Upper lobe of left lung (tissue), 6 donors: ENCODE results near the gene DCAF8L2. TPM values are rescaled to one million over a fixed set of nuclear protein-coding genes. Genes with fewer than 3 reads are reported as not detected.

Source experiments
- ATAC-seq, 2 donors: fragments of 200-7000 bp; cut with Tn5 transposase; one replicate each; pipeline ENCODE4 v1.9.1; 2022; ENCODE audit warnings: mild to moderate bottlenecking in 2 of 2, moderate library complexity in 2 of 2; ENCODE audit not compliant: low FRiP score in 2 of 2
- DNase-seq, 2 donors: peaks; one replicate each; pipeline ENCODE4 v3.0.0-alpha.2; 2019 to 2020
- H3K27ac ChIP-seq, 4 donors: fragments of 200-600 bp; sonication (generic); one replicate each; pipeline ENCODE4 v1.5.1; 2016 to 2019
- H3K27me3 ChIP-seq, 4 donors: fragments of 200-600 bp; sonication (generic); one replicate each; pipeline ENCODE4 v1.5.1; 2017 to 2019
- H3K36me3 ChIP-seq, 4 donors: fragments of 200-600 bp; sonication (generic); one replicate each; pipeline ENCODE4 v1.5.1; 2016 to 2019
- H3K4me1 ChIP-seq, 4 donors: fragments of 200-600 bp; sonication (generic); one replicate each; pipeline ENCODE4 v1.5.1; 2018 to 2019
- H3K4me3 ChIP-seq, 4 donors: fragments of 200-600 bp; sonication (generic); one replicate each; pipeline ENCODE4 v1.5.1; 2017 to 2019; ENCODE audit warnings: mild to moderate bottlenecking in 2 of 4, moderate library complexity in 1 of 4
- H3K9me3 ChIP-seq, 4 donors: fragments of 200-600 bp; sonication (generic); one replicate each; pipeline ENCODE4 v1.5.1; 2018 to 2019
- EP300 ChIP-seq, 4 donors: sonication (generic); formaldehyde crosslinking; IDR thresholded peaks; one replicate each; pipeline ENCODE4 v1.5.1; 2017; ENCODE audit warnings: antibody characterized with exemption in 4 of 4, control low read depth in 2 of 4
- POLR2A ChIP-seq, 4 donors: fragments of 450-650 bp; IDR thresholded peaks; one replicate each; pipeline ENCODE4 v1.5.1; 2016 to 2017; ENCODE audit warnings: antibody characterized with exemption in 4 of 4, mild to moderate bottlenecking in 2 of 4
- POLR2AphosphoS5 ChIP-seq, 2 donors: sonication (generic); formaldehyde crosslinking; IDR thresholded peaks; one replicate each; pipeline ENCODE4 v1.5.1; 2017; ENCODE audit warnings: antibody characterized with exemption in 2 of 2
- WGBS, 2 donors: methylation state at CpG; one replicate each; pipeline ENCODE4 v1.1.5; 2017 to 2018; 5-methylcytosine and 5-hydroxymethylcytosine counted together
- total RNA-seq, 6 donors: library from RNA; depleted of rRNA in 4 of 6; stranded (reverse); fragments of >200 nt in 4 of 6; gene quantifications; one replicate each; pipeline versions ENCODE4 v1.1.0 to v1.2.1, GENCODE V29; 2016 to 2021
- TF ChIP-seq, protein P1 (sequence below), 6 experiments: fragments of 450-650 bp in 4 of 6; fragments of 200-600 bp in 2 of 6; sonication (generic) in 2 of 6; IDR thresholded peaks; one replicate each; pipeline ENCODE4 v1.5.1; 2016 to 2019; ENCODE audit warnings: antibody characterized with exemption in 6 of 6
- donor health status: DM: no; HTN: no; CAD: no; lungs with moderate emphysema.
- donor health status: DM: no; HTN: yes; CAD: no; lungs with severe emphysema.

Gene DCAF8L2
- total RNA-seq, 6 donors from 2014 or later: not detected

DNA sequence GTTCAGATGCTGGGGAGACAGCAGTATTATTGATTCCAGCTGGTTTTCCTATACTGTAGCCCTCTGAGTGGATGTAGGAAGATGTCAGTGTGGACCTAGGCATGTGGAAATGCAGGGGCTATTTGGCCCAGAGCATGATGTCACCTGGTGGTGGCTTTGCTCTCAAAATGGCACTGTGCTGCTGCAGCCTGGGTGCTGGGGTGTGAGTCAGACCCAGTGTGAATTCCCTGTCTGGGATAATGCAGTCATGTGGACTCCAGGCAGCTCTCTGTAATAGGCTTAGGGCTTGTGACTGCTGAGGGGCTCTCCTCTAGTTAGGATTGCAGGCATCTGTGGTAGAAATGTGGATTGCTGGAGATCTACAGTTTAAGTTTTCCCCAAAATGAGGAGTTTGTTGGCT, 70.7 kb downstream of the DCAF8L2 start:
- no peak overlapping the region for H3K4me3 ChIP-seq
- no peak for DNase-seq
- H3K9me3 ChIP-seq: no peaks in the 10 kb centered on the region
- no peak overlapping the region for H3K27ac ChIP-seq
- TF ChIP-seq, protein P1, sequence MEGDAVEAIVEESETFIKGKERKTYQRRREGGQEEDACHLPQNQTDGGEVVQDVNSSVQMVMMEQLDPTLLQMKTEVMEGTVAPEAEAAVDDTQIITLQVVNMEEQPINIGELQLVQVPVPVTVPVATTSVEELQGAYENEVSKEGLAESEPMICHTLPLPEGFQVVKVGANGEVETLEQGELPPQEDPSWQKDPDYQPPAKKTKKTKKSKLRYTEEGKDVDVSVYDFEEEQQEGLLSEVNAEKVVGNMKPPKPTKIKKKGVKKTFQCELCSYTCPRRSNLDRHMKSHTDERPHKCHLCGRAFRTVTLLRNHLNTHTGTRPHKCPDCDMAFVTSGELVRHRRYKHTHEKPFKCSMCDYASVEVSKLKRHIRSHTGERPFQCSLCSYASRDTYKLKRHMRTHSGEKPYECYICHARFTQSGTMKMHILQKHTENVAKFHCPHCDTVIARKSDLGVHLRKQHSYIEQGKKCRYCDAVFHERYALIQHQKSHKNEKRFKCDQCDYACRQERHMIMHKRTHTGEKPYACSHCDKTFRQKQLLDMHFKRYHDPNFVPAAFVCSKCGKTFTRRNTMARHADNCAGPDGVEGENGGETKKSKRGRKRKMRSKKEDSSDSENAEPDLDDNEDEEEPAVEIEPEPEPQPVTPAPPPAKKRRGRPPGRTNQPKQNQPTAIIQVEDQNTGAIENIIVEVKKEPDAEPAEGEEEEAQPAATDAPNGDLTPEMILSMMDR (IDR thresholded peaks at IDR 0.05): no peak
- TF ChIP-seq POLR2AphosphoS5 (IDR thresholded peaks at IDR 0.05) (no peak), POLR2A (IDR thresholded peaks at IDR 0.05) (no peak), EP300 (IDR thresholded peaks at IDR 0.05) (no peak)
- no peaks in the 10 kb centered on the region for H3K36me3 ChIP-seq
- H3K4me1 ChIP-seq: no peaks in the 10 kb centered on the region
- H3K27me3 ChIP-seq: no peaks in the 10 kb centered on the region
- ATAC-seq: no peak

DNA sequence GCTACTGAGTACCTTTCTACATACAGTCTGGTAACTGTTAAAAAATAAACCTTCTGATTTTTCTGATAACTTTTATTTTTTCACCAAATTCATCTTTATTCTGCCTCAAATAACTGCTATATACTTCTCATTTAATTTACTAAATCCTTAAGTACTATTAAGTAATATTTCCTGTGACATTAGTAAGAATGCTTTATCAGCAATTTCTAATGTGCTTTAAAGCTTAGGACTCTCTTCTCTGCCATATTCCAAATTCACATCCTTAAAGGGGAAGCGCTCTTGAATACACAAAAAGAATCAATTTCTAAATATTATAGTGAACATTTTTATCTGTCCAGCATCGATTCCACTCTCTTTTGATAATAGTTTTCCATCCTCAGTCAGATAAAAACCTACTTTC, 81.1 kb downstream of the DCAF8L2 start:
- DNase-seq: no peak
- no peaks in the 10 kb centered on the region for H3K27me3 ChIP-seq
- ATAC-seq: no peak
- no peak overlapping the region for H3K27ac ChIP-seq
- no peaks in the 10 kb centered on the region for H3K4me1 ChIP-seq
- no peaks in the 10 kb centered on the region for H3K9me3 ChIP-seq
- H3K36me3 ChIP-seq: no peaks in the 10 kb centered on the region
- no peak overlapping the region for H3K4me3 ChIP-seq
- 55 to 78% methylated on average over 2 of the region's 2 CpGs for WGBS, 2 donors
- no peak for TF ChIP-seq POLR2AphosphoS5 (IDR thresholded peaks at IDR 0.05)
- TF ChIP-seq, protein P1 (IDR thresholded peaks at IDR 0.05): no peak

DNA sequence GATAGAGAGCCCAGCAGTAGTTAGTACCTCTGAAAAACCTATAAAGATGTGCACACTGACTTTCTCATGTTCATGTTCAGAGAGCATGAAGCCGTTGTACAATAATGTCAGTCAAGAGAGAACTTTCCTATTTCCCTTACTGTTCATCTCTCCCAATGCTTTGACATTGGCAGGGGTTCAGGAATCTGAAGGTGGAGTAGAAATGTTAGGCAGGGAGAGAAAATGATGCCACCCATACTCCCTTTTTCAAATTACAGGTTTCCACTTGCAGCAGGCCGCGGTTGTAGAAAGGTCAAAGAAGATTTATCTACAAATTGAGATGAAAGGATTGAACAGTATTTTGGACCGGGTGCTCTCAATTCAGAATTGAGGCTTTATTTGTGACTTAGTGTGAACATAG, 84.3 kb downstream of the DCAF8L2 start:
- Histone ChIP-seq H3K4me3 (no peak overlapping the region), H3K36me3 (no peaks in the 10 kb centered on the region), H3K27me3 (no peaks in the 10 kb centered on the region), H3K4me1 (no peaks in the 10 kb centered on the region), H3K9me3 (no peaks in the 10 kb centered on the region), H3K27ac (no peak overlapping the region)
- no peak for DNase-seq
- no peak for TF ChIP-seq POLR2AphosphoS5 (IDR thresholded peaks at IDR 0.05)
- no peak for TF ChIP-seq POLR2A (IDR thresholded peaks at IDR 0.05)
- no peak for TF ChIP-seq EP300 (IDR thresholded peaks at IDR 0.05)
- TF ChIP-seq, protein P1 (IDR thresholded peaks at IDR 0.05): no peak
- WGBS, 2 donors: 84 to 91% methylated on average over 4 of the region's 4 CpGs
- ATAC-seq: no peak

DNA sequence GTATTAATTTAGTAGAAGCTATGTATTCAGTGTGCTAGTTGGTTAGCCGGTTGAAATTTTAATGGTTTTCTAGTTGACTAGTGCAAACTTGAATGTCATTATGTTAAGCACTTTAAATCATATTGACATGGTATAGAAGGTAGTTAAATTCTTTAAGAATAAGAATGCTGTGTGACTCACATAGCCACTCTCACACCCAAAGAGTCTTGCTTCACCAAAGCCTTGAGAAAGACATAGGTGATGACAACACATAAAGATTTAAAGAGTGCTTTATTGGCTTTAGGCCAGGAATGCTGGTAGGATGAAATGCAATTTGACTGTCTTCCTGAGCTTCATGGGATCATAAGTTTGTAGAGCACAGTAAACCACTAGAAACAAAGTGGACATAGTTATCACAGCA, 85.3 kb downstream of the DCAF8L2 start:
- TF ChIP-seq POLR2A (IDR thresholded peaks at IDR 0.05) (no peak), POLR2AphosphoS5 (IDR thresholded peaks at IDR 0.05) (no peak), EP300 (IDR thresholded peaks at IDR 0.05) (no peak)
- TF ChIP-seq, protein P1 (IDR thresholded peaks at IDR 0.05): no peak
- H3K36me3 ChIP-seq: no peaks in the 10 kb centered on the region
- ATAC-seq (no peak), DNase-seq (no peak)
- H3K4me1 ChIP-seq: no peaks in the 10 kb centered on the region
- no peaks in the 10 kb centered on the region for H3K9me3 ChIP-seq
- no peak overlapping the region for H3K4me3 ChIP-seq
- no peaks in the 10 kb centered on the region for H3K27me3 ChIP-seq
- 94 to 97% methylated on average over 1 of the region's 1 CpG for WGBS, 2 donors
- H3K27ac ChIP-seq: no peak overlapping the region

DNA sequence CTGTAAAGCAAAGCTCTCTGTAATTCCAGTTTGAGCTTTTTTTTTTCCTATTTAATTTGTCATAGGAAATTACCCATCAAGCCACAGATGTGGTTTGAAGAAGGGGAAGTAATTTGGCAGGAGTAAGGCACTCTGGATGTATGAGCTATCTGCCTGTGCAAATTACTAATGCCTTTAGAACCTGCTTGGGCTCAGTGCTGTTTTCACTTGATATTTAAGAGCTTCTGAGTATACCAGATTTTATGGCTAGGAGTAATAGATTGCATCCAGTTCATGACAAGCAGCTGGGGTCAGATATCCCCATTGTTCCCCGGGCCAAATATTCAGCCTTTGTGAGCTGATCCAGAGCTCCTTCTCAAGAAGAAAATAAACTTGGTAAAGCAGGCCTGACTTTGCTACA, 89.1 kb downstream of the DCAF8L2 start:
- Histone ChIP-seq H3K9me3 (no peaks in the 10 kb centered on the region), H3K36me3 (no peaks in the 10 kb centered on the region), H3K4me3 (no peak overlapping the region), H3K27ac (no peak overlapping the region), H3K4me1 (no peaks in the 10 kb centered on the region), H3K27me3 (no peaks in the 10 kb centered on the region)
- no peak for ATAC-seq
- TF ChIP-seq POLR2A (IDR thresholded peaks at IDR 0.05): no peak
- TF ChIP-seq, protein P1 (IDR thresholded peaks at IDR 0.05): no peak
- DNase-seq: no peak
- 75% methylated on average over 1 of the region's 1 CpG; no CpG with 5 or more reads in 1 of the 2 donors for WGBS, 2 donors
